ENCODE data around the gene SAC3D1.

SAC3D1 gene

GRCh38 chr11:65057526-65057925 is 16.5 kb downstream of the SAC3D1 start:
- no peak for TF ChIP-seq CTCF (IDR thresholded peaks at IDR 0.05; ENCODE audit: insufficient read depth, low read length, poor library complexity, severe bottlenecking)
- DNase-seq (ENCODE audit: extremely low read depth, insufficient read length): no peak
- Histone ChIP-seq H3K36me3 (ENCODE audit: control insufficient read depth, insufficient read depth, low read length) (no peaks in the 10 kb centered on the region), H3K4me3 (replicated peaks; ENCODE audit: low read depth, low read length) (no peak overlapping the region), H3K27me3 (replicated peaks; ENCODE audit: control insufficient read depth, insufficient read depth, low read length) (no peaks in the 10 kb centered on the region)

GRCh38 chr11:65058012-65058411 is 17.0 kb downstream of the SAC3D1 start:
- no peak for TF ChIP-seq CTCF (IDR thresholded peaks at IDR 0.05; ENCODE audit: insufficient read depth, low read length, poor library complexity, severe bottlenecking)
- DNase-seq (ENCODE audit: extremely low read depth, insufficient read length): no peak
- no peaks in the 10 kb centered on the region for H3K27me3 ChIP-seq (replicated peaks; ENCODE audit: control insufficient read depth, insufficient read depth, low read length)
- H3K36me3 ChIP-seq (ENCODE audit: control insufficient read depth, insufficient read depth, low read length): no peaks in the 10 kb centered on the region
- H3K4me3 ChIP-seq (replicated peaks; ENCODE audit: low read depth, low read length): no peak overlapping the region

DNA sequence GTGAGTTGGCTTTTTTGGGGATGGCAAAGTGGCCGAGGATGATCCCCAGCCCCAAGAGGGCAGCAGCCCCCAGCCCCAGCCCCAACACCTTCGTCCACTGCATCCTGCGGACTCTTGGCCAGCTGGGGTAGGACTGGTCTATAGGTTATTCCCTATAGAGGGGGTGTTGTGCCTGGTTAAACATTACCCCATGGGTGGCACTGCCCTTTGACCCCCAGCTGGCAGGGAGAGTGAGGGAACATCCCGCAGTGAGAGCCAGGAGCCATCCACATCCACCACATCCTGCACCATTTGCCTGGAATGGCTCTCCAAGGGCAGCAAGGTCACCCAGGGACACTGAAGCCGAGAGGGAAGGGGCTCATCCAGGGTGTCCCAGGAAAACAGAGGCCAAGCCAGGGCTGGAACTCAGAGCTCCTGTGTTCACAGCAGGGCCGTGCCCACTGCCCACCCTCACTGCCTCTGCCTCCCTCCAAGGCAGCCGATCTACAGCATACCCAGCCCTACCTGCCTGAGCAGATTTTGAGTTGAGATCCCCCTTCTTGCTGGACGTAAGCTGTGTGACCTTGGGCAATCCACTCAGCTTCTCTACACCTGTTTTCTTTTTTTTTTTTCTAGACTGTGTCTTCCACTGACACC is 17.5 kb downstream of the SAC3D1 start, which contains the start of gene NAALADL1:
TSS of gene NAALADL1 (minus strand) at position 135 of the 636 bp plus-strand sequence. CDS start at position 103, 32 bp downstream.
- no peak for TF ChIP-seq CTCF (IDR thresholded peaks at IDR 0.05; ENCODE audit: insufficient read depth, low read length, poor library complexity, severe bottlenecking)
- Histone ChIP-seq H3K27me3 (replicated peaks; ENCODE audit: control insufficient read depth, insufficient read depth, low read length) (no peaks in the 10 kb centered on the region), H3K36me3 (ENCODE audit: control insufficient read depth, insufficient read depth, low read length) (no peaks in the 10 kb centered on the region), H3K4me3 (replicated peaks; ENCODE audit: low read depth, low read length) (no peak within 1 kb of the TSS)
- DNase-seq (ENCODE audit: extremely low read depth, insufficient read length): no peak

GRCh38 chr11:65059523-65059922 is 18.5 kb downstream of the SAC3D1 start:
- TF ChIP-seq CTCF (IDR thresholded peaks at IDR 0.05; ENCODE audit: insufficient read depth, low read length, poor library complexity, severe bottlenecking): no peak
- DNase-seq (ENCODE audit: extremely low read depth, insufficient read length): no peak
- no peak overlapping the region for H3K4me3 ChIP-seq (replicated peaks; ENCODE audit: low read depth, low read length)
- no peaks in the 10 kb centered on the region for H3K36me3 ChIP-seq (ENCODE audit: control insufficient read depth, insufficient read depth, low read length)
- H3K27me3 ChIP-seq (replicated peaks; ENCODE audit: control insufficient read depth, insufficient read depth, low read length): no peaks in the 10 kb centered on the region

DNA sequence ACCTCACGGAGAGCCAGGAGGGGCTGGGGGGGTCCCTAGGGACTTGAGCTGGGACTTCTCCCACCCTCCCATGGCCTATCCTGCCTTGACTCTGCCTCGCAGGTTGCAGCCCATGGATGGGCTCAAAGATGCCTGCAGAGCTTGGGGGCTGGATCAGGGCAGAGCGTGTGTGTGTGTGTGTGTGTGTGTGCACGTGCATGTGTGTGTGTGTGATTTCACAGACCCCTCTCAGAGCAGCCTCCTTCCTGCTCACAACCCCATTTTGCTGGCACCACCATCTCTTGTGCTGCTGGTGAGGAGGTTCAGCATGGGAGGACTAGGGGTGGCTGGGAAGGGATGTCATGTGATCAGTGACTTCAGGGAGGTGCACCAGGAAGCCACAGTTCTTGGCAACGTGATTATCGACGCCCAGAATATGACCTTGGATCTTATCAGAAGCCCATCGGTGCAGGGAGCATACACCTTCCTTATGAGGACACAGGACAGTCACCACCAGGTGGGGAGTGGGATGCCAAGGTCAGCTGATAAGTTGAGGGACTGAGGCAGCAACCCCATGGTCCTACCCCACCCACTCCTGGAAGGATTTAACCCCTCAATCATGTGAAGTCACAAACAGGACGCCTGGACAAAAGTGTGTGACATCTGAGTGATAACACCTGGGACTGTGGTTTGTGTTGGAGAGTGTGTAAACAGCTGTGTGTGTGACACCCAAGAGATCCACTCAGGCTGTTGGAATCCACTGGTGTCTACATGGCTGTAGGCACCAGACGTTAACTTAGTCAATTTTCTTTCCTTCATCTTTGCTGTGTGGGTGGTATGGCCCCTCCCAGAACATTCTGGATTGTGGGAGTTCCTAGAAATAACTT is 19.2 kb downstream of the SAC3D1 start:
- no peak for TF ChIP-seq CTCF (IDR thresholded peaks at IDR 0.05; ENCODE audit: insufficient read depth, low read length, poor library complexity, severe bottlenecking)
- H3K27me3 ChIP-seq (replicated peaks; ENCODE audit: control insufficient read depth, insufficient read depth, low read length): no peaks in the 10 kb centered on the region
- no peak overlapping the region for H3K4me3 ChIP-seq (replicated peaks; ENCODE audit: low read depth, low read length)
- H3K36me3 ChIP-seq (ENCODE audit: control insufficient read depth, insufficient read depth, low read length): no peaks in the 10 kb centered on the region
- no peak for DNase-seq (ENCODE audit: extremely low read depth, insufficient read length)

Data from GM06990 (cell line).